OCI-LY1 (cell line): ENCODE results near the gene ZBTB16.

ENCODE experiments used
- H2AFZ ChIP-seq: fragments of 200-600 bp; sonication (generic), shearing (Covaris generic); 2 replicates; pipeline ENCODE4 v1.6.0; 2014; ENCODE audit warnings: antibody characterized with exemption, mild to moderate bottlenecking, low read length
- H3F3A ChIP-seq: fragments of 200-600 bp; sonication (generic), shearing (Covaris generic); 2 replicates; pipeline ENCODE4 v1.6.0; 2014; ENCODE audit warnings: mild to moderate bottlenecking, antibody characterized with exemption, low read length, moderate library complexity; ENCODE audit not compliant: insufficient read depth
- H3K27ac ChIP-seq: fragments of 200-600 bp; sonication (generic); 2 replicates; pipeline ENCODE4 v1.5.1; 2014; ENCODE audit warnings: low read length, mixed run types, mild to moderate bottlenecking, low read depth; ENCODE audit not compliant: poor library complexity, severe bottlenecking
- H3K27me3 ChIP-seq: fragments of 200-600 bp; sonication (generic); 2 replicates; pipeline ENCODE4 v1.6.0; 2014; ENCODE audit warnings: antibody characterized with exemption, mild to moderate bottlenecking, low read length, moderate library complexity; ENCODE audit not compliant: insufficient read depth
- H3K36me3 ChIP-seq: fragments of 200-600 bp; sonication (generic); 2 replicates; pipeline ENCODE4 v1.6.1; 2014; ENCODE audit warnings: mild to moderate bottlenecking, antibody characterized with exemption, low read length, moderate library complexity, mixed read lengths; ENCODE audit not compliant: insufficient read depth
- H3K4me1 ChIP-seq: fragments of 200-600 bp; sonication (generic); 2 replicates; pipeline ENCODE4 v1.5.1; 2014; ENCODE audit warnings: mild to moderate bottlenecking, low read length, moderate library complexity; ENCODE audit not compliant: insufficient read depth, severe bottlenecking
- H3K4me2 ChIP-seq: fragments of 200-600 bp; sonication (generic), shearing (Covaris generic); 2 replicates; pipeline ENCODE4 v1.6.1; 2014; ENCODE audit warnings: low read length
- H3K4me3 ChIP-seq: fragments of 200-600 bp; sonication (generic); 2 replicates; pipeline ENCODE4 v1.5.1; 2014; ENCODE audit warnings: low read length, low read depth, mild to moderate bottlenecking, mixed read lengths; ENCODE audit not compliant: poor library complexity, severe bottlenecking
- H3K79me2 ChIP-seq: fragments of 200-600 bp; shearing (Covaris generic); 2 replicates; pipeline ENCODE4 v1.6.1; 2016; ENCODE audit warnings: mixed run types, low read length, mixed read lengths; ENCODE audit not compliant: insufficient read depth
- H3K9ac ChIP-seq: fragments of 200-600 bp; sonication (generic), shearing (Covaris generic); 2 replicates; pipeline ENCODE4 v1.6.1; 2014; ENCODE audit warnings: mild to moderate bottlenecking, low read length, mixed read lengths
- H3K9me2 ChIP-seq: fragments of 200-600 bp; sonication (generic), shearing (Covaris generic); 2 replicates; pipeline ENCODE4 v1.6.1; 2014; ENCODE audit warnings: low read depth, mild to moderate bottlenecking, low read length, mixed read lengths
- H3K9me3 ChIP-seq: fragments of 200-600 bp; shearing (Covaris generic); 2 replicates; pipeline ENCODE4 v1.6.1; 2014; ENCODE audit warnings: low read length, mixed read lengths
- H4K20me1 ChIP-seq: fragments of 200-600 bp; sonication (generic), shearing (Covaris generic); 2 replicates; pipeline ENCODE4 v1.6.0; 2016; ENCODE audit warnings: mild to moderate bottlenecking, low read length; ENCODE audit not compliant: insufficient read depth
- CTCF ChIP-seq: fragments of 200-600 bp; sonication (generic), shearing (Covaris generic); IDR thresholded peaks from 2 replicates; pipeline ENCODE4 v1.5.1; 2017; ENCODE audit warnings: mild to moderate bottlenecking, antibody characterized with exemption, low read length, moderate library complexity, mixed read lengths
- EZH2 ChIP-seq: fragments of 200-600 bp; sonication (generic), shearing (Covaris generic); IDR thresholded peaks from 2 replicates; pipeline ENCODE4 v1.8.0; 2017; ENCODE audit warnings: borderline replicate concordance, mixed run types, mild to moderate bottlenecking, antibody characterized with exemption, low read length, moderate library complexity, mixed read lengths

ZBTB16 gene

DNA sequence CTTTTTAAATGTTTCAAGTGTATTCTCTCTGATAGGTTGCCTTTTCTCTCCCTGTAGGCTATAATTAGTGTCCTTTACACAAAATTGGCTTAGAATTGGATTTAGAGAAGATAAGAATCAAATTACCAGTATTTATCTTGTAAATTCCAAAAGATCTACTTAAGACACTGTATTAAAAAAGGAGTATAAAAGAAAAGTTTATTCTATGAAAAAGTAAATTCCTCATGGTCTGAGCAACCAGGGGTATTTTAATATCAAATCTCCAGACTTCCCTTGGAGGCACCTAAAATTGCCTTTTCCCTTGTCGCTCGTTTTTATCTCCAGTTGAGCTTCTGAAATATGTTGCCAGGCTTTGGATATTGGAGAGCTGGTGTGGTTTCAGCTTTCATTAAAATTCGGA is 36.4 kb downstream of the ZBTB16 start:
- Histone ChIP-seq H4K20me1 (no peaks in the 10 kb centered on the region), H3K27ac (no peak overlapping the region), H3K36me3 (no peaks in the 10 kb centered on the region), H3F3A (no peaks in the 10 kb centered on the region), H3K4me2 (no peak overlapping the region), H3K9me2 (no peaks in the 10 kb centered on the region), H3K27me3 (no peaks in the 10 kb centered on the region), H3K9me3 (no peaks in the 10 kb centered on the region), H2AFZ (no peak overlapping the region), H3K9ac (no peak overlapping the region), H3K4me3 (no peak overlapping the region), H3K4me1 (peaks cover 3% of the 10 kb centered on the region), H3K79me2 (no peaks in the 10 kb centered on the region)
- no peak for TF ChIP-seq EZH2
- no peak for TF ChIP-seq CTCF

DNA sequence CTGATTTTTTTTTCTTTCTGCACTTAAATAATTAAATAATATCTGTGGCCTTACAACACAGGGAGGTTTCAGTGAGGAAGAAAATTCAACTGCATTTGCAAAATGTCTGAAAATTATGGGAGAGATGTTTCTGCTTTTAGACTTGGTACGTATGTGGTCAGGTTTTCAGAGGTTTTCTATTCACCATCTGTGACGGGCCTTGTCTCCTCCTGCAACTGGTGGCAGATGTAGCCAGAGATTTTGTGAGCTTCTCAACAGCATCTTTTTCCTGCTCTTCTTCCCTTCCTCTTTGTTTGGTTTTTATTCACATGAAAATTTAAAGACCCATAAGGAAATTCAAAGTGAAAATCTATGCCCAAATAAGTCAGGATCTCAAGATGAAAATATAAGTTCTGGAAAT is 38.3 kb downstream of the ZBTB16 start:
- no peak overlapping the region for H3K4me3 ChIP-seq
- H3K9ac ChIP-seq = no peak overlapping the region
- no peak overlapping the region for H3K27ac ChIP-seq
- H3K9me2 ChIP-seq = no peaks in the 10 kb centered on the region
- no peaks in the 10 kb centered on the region for H3F3A ChIP-seq
- H3K36me3 ChIP-seq = no peaks in the 10 kb centered on the region
- TF ChIP-seq EZH2 (no peak), CTCF (no peak)
- H2AFZ ChIP-seq = no peak overlapping the region
- H4K20me1 ChIP-seq = no peaks in the 10 kb centered on the region
- no peaks in the 10 kb centered on the region for H3K79me2 ChIP-seq
- no peak overlapping the region for H3K4me2 ChIP-seq
- H3K4me1 ChIP-seq = peaks cover 3% of the 10 kb centered on the region
- H3K9me3 ChIP-seq = no peaks in the 10 kb centered on the region
- H3K27me3 ChIP-seq = no peaks in the 10 kb centered on the region

GRCh38 chr11:114098927-114099326 is 39.4 kb downstream of the ZBTB16 start:
- Histone ChIP-seq H3K36me3 (no peaks in the 10 kb centered on the region), H3F3A (no peaks in the 10 kb centered on the region), H2AFZ (no peak overlapping the region), H3K27me3 (no peaks in the 10 kb centered on the region), H3K79me2 (no peaks in the 10 kb centered on the region), H3K4me3 (no peak overlapping the region), H3K9ac (no peak overlapping the region), H3K27ac (no peak overlapping the region), H4K20me1 (no peaks in the 10 kb centered on the region), H3K9me3 (no peaks in the 10 kb centered on the region), H3K4me2 (no peak overlapping the region), H3K4me1 (peaks cover 3% of the 10 kb centered on the region), H3K9me2 (no peaks in the 10 kb centered on the region)
- TF ChIP-seq CTCF (no peak), EZH2 (no peak)
